SKM-1 (cell line): ENCODE results near the gene RNF220.

Experiments
- DNase-seq: peaks from one replicate; lab custom pipeline; 2025; ENCODE audit not compliant: unreplicated experiment; lab: John Stamatoyannopoulos, UW

Gene RNF220

DNA sequence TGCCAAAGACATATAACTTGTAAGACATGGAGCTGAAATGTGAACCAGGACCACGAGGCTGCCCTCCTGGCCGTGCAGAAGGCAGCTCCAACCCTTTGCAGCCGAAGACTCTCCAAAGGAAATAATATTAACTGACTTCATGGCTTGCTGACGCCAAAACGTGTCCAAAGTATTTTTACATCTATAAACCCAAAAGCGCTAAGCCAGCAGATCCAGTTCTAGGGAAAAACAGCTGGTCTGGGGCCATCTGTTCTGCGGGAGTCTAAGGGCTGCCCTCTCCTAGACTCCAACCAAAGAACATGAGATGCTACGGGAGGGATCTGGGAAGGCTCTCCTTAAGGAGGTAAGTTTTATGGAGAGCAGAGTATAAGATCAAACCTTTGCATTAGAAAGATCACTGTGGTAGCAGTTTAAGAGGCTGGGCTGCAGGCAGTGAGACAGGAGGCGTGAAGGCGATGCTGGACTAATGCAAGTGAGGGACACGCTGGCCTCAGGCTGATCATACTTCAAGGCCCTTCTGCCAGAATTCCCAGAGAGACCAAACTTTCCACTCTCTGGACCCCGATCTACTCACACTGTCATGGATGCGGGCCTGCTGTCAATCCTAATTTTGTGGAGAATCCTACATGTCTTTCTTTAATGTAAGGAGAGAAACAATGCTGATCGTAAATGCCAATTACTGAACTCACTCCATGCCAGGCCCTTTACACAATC is 268.1 kb downstream of the RNF220 start:
- no peak for DNase-seq

DNA sequence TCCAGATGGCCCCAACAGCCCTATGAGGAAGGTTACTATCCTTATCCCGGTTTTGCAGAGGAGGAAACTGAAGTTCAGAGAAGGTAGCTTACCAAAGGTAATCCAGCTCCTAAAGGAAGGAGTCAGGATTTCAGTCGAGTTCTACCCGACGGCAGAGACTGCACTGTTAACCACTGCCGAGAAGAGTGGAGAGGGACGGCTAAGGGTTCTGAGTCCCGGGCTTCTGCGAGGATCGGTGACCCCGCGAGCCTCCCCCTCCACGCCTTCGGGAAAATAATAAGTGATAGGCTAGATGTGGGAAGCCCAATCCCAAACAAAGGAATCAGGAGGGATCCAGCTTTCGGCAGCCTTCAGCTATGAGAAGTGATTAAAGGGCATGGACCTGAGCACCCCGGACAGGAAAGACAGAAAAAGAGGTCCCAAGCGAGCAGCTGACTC is 268.6 kb downstream of the RNF220 start:
- no peak for DNase-seq

DNA sequence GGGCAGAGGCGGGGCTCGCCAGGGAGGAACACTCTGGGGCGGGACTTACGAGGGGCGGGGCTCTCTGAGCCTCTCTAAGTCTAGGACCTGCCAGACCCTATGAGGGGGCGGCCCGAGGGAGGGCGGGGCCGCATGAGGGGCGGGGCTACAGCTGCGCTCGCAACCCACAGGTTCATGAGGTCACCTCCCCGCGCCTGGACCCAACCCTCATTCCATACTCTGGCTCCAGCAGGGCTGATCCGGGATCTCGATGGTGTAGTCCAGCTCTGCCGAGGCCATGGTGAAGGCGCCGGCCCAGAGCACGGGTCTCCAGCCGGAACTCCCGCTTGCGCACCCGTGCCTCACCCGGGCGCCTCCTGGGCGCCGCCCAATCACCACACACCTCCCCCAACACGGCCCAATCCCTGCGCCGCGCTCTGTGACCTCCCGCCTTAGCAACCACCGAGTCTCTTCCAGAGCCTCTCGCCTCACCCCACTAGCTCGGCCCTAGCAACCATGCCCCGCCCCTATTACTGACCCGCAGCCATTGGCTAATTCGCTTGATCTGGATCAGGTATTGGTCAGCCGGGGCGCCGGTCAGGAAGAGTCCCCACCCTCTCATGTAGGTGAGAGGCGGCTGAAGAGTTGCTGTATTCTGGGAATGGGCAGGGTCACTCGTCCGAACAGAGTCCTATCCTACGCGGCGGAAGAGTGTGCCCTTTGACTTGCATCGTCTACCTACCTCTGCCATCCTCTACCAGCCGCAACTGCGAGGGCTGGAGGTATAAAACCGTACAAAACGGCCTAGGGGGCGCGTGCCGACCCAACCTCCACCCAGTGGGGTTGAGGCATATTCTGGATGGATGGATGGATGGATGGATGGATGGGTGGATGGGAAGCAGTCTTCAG is 269.3 kb downstream of the RNF220 start, which contains the start of the genes ARMH1 and TMEM53:
Gene ARMH1, plus strand, starts transcription at position 602 of the 888 bp plus-strand sequence. CDS start 14,984 bp downstream, outside the sequence.
Gene TMEM53, minus strand, starts transcription at position 369 of the 888 bp plus-strand sequence. Its CDS starts 90 bp downstream, at position 279.
- DNase-seq: no peak

DNA sequence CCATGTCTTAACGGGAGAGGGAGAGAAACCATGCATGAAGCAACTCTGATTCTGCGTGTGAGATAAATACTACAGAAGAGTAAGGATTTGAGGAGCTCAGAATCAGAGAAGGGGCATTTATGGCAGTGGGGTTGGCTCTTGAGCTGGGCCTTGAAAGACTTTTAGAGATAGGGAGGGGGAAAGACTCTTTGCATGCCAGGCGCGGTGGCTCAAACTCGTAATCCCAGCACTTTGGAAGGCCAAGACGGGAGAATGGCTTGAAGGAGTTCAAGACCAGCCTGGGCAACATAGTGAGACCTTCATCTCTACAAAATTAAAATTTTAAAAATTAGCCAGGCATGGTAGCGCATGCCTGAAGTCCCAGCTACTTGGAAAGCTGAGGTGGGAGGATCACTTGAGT is 270.1 kb downstream of the RNF220 start:
- no peak for DNase-seq

DNA sequence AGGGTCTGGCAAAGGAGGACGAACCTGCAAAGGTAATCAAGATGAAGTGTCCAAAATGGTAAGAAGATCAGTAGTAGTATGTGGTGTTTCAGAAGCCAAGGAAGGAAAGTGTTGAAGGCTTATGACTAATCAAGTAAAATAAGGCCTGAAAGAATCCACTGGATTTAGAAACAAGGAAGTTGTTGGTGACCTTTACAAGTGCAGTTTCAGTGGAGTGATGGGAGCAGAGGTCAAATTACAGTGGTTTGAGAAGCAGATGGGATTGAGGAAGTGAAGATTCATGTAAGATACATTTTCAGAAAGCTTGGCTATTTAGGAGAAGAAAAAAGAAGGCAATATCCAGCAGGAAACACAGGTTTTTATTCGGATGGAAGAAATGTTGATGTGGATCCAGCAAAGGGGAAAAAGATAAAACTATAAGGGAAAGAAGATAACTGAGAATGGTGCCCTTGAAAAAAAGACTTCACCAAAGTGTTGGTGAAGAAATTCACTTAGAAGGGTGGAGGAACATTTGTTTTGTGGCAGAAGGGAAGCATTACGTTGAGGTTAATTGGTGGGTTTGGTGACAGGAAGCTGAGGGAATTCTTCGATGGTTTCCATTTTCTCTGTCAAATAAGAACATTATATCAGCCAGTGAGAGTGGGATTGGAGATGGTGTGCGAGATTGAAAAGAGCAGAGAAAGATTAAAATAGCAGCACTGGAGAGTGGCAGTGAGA is 271.6 kb downstream of the RNF220 start:
- DNase-seq: peak; percentile 81

DNA sequence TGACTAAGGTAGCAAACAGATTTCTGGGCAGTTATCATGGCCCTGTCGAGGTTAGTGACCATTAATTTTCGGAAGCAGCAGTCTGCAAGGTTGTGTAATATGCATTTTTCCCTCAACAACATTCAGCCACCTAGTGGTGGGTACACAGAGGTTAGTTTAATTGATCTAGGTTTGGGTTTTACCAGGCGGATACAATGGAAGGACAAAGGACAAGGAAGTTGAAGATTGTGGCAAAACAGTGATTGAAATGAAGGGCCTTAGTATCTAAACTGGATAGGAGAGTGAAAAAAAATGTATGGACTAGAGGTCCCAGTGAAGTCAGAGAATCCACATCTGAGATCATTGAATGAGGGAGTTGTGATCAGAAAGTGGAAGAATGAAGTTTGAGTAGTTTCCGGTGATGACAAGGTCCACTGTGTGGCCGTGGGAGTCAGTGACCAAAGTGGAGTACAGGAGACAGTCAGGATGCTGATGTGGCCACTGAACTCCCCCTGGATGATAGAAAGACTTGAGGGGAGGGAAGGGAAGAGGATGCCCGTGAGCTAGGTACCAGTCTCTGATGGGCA is 272.2 kb downstream of the RNF220 start:
- peak; percentile 10 for DNase-seq

DNA sequence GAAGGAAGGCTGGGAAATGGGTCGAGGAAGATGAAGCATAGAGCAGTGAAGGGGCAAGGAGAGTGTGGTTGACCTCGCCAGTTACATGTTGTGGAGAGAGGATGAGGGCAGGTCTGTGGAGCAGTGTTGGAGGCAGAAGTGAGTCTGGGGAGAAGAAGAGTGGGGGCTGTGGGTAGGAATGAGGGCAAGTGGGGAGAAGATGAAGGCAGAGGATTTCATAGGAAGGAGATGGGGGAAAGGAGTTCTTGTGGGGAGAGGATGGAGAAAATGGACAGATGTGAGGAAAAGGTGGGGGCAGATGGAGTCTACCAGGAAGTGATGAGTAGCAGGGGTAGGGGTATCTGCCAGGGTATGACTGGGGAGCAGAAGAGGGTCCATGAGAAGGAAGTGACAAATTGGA is 273.1 kb downstream of the RNF220 start:
- DNase-seq: no peak

DNA sequence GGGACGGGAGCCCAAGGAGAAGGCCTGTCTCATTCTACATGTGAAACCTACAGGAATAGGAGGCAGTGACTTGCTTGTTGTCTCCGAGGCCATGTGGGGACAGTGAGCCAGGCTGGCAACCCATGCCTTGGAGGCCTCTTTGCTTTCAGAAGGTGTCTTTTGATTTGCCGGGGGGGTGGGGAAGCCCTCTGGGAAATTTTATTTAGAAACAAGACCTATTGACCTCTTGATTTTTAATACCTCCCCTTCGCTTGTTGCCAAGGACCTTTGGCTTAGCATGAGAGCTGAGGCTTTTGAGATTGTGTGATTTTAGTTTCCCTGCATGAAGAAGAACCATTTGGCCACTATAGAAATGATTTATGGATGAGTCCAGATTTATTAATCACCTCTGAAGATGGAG is 273.6 kb downstream of the RNF220 start:
- DNase-seq: no peak

DNA sequence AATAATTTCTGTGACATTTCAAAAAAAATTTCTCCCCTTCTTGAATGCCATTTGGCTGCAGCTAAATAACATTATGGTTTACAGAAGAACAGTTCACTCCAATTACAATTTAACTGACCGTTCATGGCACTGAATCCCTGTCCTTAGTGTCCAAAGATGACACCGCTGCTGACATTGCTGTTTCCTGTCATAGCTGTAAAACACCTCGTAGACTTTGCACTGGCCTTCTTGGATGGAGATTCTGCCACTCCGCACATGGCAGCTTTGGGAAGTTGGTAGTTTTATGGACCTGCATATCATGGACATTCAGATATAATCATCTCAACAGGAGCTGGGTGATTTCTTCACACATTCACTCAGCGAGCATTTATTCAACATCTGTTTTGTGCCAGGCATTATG is 274.4 kb downstream of the RNF220 start:
- no peak for DNase-seq

DNA sequence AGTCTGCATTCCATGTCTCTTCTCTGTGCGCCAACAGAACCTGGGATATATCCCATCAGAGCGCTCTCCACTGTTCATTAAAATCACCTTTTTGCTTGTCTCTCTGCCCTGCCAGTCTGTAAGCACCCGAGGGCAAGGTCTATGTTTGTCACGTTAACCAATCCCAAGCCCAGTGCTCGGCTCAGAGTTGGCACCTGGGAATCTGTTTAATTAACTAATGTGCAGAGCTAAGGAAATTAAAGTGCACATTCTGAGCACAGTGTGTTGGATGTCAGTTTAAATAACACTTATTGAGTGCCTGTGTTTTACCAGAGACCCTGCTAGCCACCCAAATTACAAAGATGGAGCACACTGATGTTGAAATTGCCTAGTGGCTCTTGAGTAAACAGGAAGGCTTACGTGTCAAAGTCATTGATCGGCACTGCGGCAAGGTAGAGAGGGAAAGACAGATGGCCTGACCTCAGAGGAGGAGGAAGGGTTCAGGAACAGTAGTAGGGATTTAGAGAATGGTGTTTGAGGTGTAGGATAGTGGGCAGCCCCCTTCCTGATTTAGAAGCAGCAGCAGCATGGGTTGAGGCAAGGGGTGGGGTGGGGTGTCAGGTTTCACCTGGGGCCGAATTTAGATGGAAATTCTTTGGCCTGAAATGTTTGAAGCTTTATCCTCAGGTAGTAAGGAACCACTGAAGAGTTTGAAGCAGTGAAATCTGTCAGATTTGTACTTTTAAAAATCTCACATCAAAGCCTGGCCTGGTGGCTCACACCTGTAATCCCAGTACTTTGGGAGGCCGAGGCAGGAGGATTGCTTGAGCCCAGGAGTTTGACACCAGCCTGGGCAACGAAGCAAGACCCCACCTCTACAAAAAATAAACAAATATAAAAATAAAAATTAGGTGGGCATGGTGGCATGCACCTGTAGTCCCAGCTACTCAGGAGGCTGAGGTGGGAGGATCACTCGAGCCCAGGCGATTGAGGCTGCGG is 277.1 kb downstream of the RNF220 start:
- no peak for DNase-seq

DNA sequence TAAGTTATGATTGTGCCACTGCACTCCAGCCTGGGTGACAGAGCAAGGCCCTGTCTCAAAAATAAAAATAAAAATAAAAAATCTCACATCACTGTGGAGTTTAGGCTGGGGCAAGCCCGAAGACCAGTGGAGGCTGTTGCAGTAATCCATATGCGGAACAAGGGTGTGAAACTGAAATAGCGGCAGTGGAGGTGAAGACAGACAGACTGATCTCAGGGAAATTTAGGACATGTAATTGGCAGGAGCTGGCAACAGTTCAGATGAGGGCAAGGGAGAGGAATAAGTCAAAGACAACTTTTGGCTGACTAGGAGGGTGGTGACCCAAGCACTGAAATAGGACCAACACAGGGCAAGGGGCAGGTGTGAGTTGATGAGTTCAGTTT is 277.8 kb downstream of the RNF220 start:
- DNase-seq: no peak

DNA sequence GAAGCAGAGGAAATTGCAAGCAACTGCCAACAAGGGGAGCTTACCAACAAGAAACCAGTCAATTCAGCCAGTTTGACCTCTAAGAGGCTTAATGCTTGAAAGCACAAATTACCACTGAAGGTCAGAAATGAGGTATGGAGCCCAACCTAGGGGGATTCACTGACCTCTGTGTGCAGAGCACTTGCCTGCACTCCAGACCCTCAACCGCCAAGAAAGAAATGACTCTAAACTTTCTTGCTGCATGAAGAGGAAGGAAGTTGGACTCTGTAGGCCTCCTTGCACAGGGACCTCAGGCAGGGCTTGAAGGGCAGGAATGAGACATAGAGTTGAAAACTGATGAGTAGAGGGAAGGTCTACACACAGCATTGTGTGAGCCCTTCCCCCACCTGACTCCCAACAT is 279.5 kb downstream of the RNF220 start:
- no peak for DNase-seq

DNA sequence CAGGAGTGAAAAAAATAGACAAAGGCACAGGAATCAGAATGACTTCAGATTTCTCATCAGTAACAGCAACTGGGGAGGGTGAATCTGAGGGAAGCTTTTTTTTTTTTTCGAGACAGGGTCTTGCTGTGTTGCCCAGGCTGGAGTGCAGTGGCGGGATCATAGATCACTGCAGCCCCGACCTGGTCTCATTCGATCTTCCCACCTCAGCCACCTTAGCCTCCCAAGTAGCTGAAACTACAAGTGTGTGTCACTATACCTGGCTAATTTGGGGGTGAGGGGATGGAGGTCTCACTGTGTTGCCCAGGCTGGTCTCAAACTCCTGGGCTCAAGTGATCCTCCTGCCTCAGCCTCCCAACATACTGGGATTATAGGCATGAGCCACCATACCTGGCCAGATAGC is 280.2 kb downstream of the RNF220 start:
- DNase-seq: no peak

DNA sequence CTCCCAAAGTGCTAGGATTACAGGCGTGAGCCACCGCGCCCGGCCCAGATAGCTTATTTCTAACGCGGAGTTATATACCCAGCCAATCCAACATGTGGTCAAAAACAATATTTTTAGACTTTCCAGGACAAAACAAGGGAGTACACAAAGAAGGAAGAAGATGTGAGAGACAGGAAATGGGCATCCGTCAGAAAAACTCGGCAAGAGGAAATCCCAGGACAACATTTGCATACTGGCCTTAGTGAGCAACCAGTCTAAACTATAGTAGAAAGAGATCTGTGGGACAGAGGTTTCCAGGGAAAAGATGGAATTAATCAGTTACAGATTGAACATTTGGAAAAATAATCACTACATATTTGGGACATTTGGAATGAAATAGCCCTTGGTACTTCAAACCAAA is 280.8 kb downstream of the RNF220 start:
- DNase-seq: no peak

DNA sequence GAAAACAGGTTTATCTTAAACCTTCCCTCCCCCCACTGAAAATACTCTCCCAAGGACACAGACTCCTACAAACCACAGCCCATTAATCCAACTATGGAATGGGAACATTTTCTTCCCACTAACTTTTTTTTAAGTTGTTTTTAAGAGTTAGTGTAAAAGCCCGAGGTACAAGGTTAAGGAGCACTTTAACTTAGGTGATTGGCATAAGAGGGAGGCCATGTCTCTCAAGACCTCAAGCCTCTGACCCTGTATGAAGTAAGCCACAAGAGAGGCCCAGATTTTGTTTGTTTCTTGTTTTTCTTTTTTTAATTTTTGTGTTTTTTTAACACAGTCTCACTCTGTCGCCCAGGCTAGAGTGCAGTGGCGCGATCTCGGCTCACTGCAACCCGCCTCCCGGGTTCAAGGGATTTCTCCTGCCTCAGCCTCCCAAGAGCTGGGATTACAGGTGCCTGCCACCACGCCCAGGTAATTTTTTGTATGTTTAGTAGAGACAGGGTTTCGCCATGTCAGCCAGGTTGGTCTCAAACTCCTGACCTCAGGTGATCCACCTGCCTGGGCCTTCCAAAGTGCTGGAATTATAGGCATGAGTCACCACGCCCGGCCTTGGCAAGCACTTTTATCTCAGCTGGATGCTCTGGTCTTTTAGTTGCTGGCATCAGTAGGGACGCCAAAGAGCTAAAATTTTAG is 283.8 kb downstream of the RNF220 start:
- no peak for DNase-seq

DNA sequence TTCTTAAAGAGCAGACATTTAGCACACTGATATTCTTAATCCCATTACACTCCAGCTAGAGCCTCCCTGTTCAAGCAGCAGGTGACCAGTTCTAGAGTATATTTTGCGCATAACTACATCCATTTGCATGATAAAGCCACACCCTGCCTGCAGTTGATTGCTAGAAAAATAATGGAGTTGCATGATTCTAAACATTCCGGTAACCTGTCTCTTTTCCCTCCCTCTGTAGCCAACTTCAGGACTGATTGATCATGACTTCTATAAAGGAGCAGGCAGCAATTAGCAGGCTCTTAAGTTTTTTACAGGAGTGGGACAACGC is 284.4 kb downstream of the RNF220 start:
- no peak for DNase-seq

DNA sequence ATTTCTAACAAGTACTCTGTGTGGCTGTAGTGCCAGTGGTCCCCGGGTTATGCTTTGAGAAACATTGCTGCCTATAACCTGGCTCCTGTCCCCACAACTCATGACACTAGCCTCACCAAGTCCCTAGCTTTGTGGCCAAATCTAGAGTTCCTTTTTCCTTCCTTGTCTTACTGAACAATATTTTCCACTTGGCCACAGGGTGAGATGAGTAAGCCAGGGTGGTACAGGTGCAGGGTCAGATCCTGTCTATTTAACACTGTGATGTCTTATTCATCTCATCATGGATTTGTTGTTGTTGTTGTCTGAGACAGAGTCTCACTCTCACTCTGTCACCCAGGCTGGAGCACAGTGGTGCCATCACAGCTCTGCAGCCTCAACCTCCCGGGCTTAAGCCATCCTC is 288.1 kb downstream of the RNF220 start:
- DNase-seq: no peak

DNA sequence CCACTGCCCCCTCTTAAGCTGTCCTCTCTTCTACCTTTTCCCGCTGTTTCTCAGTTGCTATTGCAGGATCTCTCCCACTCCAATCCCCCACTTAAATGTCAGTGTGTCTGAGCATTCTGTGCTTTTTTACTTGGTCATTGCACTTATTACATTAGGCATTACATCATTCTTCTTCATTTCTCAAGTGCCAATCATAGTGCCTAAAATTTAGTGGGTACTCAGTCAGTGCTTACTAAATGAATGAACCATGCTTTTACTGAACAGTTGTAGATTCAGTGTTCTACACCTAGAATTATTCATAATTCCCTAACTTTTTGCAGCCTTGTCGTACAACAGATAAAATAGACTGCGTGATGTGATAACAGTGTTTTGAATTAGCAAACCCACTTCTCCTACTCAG is 288.8 kb downstream of the RNF220 start:
- no peak for DNase-seq

DNA sequence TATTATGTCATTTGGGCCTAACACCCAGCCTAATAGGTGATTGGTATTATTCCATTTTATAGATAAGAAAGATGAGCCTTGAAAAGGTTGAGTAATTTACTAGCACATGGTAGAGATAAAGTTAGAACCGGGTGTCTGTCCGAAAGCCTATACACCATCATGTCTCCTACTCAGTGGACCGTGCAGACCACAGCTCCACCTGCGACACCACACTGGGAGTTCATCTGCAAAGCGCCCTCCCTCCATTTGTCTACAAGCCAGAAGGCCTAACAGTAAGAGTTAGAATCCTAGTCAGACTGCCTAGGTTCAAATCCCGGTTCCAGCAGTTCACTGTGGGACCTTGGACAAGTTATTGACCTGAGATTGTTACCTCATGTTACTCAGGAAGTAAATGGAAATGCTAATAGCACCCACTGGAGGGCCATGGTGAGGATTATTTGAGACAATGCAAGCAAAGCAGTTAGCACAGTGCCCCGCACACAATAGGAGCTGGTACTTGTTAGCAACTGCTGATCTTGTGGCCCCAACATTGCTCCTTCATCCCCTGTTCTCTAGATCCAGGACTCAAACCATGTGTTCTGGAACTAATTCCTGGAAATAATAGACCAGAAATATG is 289.9 kb downstream of the RNF220 start:
- DNase-seq: no peak
